A673 (cell line): ENCODE results near the gene ITGA6. TPM values are rescaled to one million over a fixed set of nuclear protein-coding genes. Genes with fewer than 3 reads are reported as not detected.

ENCODE experiments used
- BruUV-seq: library from RNA; stranded (reverse); fragments of 400-500 nt; replicated peaks from 2 replicates; lab custom pipeline; 2021; lab: Mats Ljungman, UMichigan
- CTCF ChIA-PET: fragments of 300-600 bp; sonication (Branson Sonifier 250); formaldehyde crosslinking; loops from one replicate; lab custom pipeline; 2022; ENCODE audit warnings: antibody characterized with exemption; lab: Charles Lee
- POLR2A ChIA-PET: fragments of 300-600 bp; sonication (Branson Sonifier 250); formaldehyde crosslinking; loops from one replicate; lab custom pipeline; 2022; ENCODE audit warnings: antibody characterized with exemption; ENCODE audit not compliant: low non-redundant PET; lab: Charles Lee
- DNase-seq: peaks from one replicate; pipeline ENCODE4 v3.0.0-alpha.2; 2015; ENCODE audit warnings: low spot score
- H3K27ac ChIP-seq: fragments of 200-600 bp; sonication (generic); 2 replicates; pipeline ENCODE4 v1.5.1; 2016; ENCODE audit warnings: mixed run types, low read depth, mild to moderate bottlenecking, mixed read lengths, antibody characterized with exemption, low read length; ENCODE audit not compliant: poor library complexity, severe bottlenecking
- H3K27me3 ChIP-seq: fragments of 200-600 bp; sonication (generic); replicated peaks from 2 replicates; pipeline ENCODE4 v1.6.1; 2017; ENCODE audit warnings: mixed run types, low read depth, mild to moderate bottlenecking, mixed read lengths, antibody characterized with exemption, low read length; ENCODE audit not compliant: insufficient read depth, poor library complexity
- H3K36me3 ChIP-seq: fragments of 200-600 bp; sonication (generic); 2 replicates; pipeline ENCODE4 v1.6.1; 2016; ENCODE audit warnings: mixed run types, mild to moderate bottlenecking, mixed read lengths, antibody characterized with exemption, low read length; ENCODE audit not compliant: insufficient read depth, poor library complexity, severe bottlenecking
- H3K4me1 ChIP-seq: fragments of 200-600 bp; sonication (generic); 2 replicates; pipeline ENCODE4 v1.6.1; 2017; ENCODE audit warnings: mixed run types, mild to moderate bottlenecking, mixed read lengths, antibody characterized with exemption, low read length; ENCODE audit not compliant: insufficient read depth, poor library complexity, severe bottlenecking
- H3K4me3 ChIP-seq: fragments of 200-600 bp; sonication (generic); 2 replicates; pipeline ENCODE4 v1.5.1; 2016; ENCODE audit warnings: low read depth, mixed run types, mild to moderate bottlenecking, mixed read lengths, low read length; ENCODE audit not compliant: poor library complexity, severe bottlenecking
- H3K9me3 ChIP-seq: fragments of 200-600 bp; sonication (generic); 2 replicates; pipeline ENCODE4 v1.6.1; 2016; ENCODE audit warnings: mixed run types, low read depth, mild to moderate bottlenecking, mixed read lengths, antibody characterized with exemption, low read length; ENCODE audit not compliant: poor library complexity, severe bottlenecking
- EZH2 ChIP-seq: fragments of 200-600 bp; sonication (generic); IDR thresholded peaks from 2 replicates; pipeline ENCODE4 v1.6.1; 2017; ENCODE audit warnings: borderline replicate concordance, low read depth, mild to moderate bottlenecking, mixed read lengths, antibody characterized with exemption, low read length; ENCODE audit not compliant: poor library complexity, severe bottlenecking
- intact Hi-C: fragments of 100-400 bp; cut with micrococcal nuclease; formaldehyde crosslinking; loops from one replicate; pipeline ENCODE4 v1.10.0; 2022; ENCODE audit not compliant: unreplicated experiment
- total RNA-seq: library from RNA; stranded (reverse); gene quantifications from 2 replicates; pipeline ENCODE4 v1.2.3, GENCODE V29; 2021
- TF ChIP-seq, protein P1 (sequence below): fragments of 300-800, 200-600 bp; sonication (generic); conservative IDR thresholded peaks from 2 replicates; pipeline ENCODE4 v1.5.1; 2017; ENCODE audit warnings: low read depth, mild to moderate bottlenecking, antibody characterized with exemption, low read length, moderate library complexity, mixed read lengths

The ITGA6 gene
- total RNA-seq, 1 experiment from 2014 or later, result 7.7 TPM

DNA sequence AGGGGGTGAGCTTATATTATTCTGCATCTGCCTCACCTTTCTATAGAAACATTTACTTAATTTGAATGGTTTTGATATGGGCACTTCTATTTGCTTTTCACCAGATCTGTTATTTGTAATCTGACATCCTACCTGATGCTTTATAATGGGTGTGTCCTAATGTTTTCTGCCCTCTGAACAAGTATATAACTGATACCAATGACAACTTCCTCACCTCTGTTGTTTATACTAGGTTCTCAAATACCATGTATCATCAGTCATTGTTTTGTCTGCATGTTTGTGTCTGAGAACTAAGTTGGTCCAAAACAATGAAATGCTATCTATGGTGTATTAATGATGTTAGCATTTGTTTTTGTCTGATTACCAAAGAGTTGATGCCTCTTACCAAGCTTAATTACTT is 45.8 kb downstream of the ITGA6 start:
- Histone ChIP-seq H3K27me3 (no peaks in the 10 kb centered on the region), H3K9me3 (no peaks in the 10 kb centered on the region), H3K36me3 (no peaks in the 10 kb centered on the region), H3K27ac (no peak overlapping the region), H3K4me1 (no peaks in the 10 kb centered on the region), H3K4me3 (no peak overlapping the region)
- CTCF ChIA-PET, result no interaction called here
- TF ChIP-seq, protein P1, sequence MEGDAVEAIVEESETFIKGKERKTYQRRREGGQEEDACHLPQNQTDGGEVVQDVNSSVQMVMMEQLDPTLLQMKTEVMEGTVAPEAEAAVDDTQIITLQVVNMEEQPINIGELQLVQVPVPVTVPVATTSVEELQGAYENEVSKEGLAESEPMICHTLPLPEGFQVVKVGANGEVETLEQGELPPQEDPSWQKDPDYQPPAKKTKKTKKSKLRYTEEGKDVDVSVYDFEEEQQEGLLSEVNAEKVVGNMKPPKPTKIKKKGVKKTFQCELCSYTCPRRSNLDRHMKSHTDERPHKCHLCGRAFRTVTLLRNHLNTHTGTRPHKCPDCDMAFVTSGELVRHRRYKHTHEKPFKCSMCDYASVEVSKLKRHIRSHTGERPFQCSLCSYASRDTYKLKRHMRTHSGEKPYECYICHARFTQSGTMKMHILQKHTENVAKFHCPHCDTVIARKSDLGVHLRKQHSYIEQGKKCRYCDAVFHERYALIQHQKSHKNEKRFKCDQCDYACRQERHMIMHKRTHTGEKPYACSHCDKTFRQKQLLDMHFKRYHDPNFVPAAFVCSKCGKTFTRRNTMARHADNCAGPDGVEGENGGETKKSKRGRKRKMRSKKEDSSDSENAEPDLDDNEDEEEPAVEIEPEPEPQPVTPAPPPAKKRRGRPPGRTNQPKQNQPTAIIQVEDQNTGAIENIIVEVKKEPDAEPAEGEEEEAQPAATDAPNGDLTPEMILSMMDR, result no peak
- no peak for TF ChIP-seq EZH2
- no TSS peak for BruUV-seq
- POLR2A ChIA-PET, result no interaction called here
- intact Hi-C loops, result no loop called here
- DNase-seq, result no peak

DNA sequence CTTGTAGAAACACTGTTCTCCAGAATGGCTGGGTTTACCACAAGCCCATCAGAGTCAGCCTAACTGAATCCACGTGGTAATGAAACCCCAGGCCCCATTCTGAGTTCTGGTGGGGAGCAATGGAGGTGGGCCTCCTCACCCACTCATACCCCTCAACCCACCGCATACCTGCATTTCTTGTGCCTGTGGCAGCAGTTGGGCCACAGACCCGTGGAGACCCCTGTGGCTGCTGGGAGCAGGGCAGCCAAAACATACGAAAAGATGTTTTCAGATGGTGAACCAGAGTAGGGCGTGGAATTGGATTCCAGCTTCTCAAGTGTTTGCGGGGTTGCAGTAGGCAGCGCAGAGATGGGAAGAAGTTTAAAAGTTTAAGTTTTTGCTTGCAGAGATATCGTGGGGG is 51.0 kb downstream of the ITGA6 start:
- Histone ChIP-seq H3K27ac (no peak overlapping the region), H3K4me3 (no peak overlapping the region), H3K36me3 (no peaks in the 10 kb centered on the region), H3K4me1 (no peaks in the 10 kb centered on the region), H3K27me3 (no peaks in the 10 kb centered on the region), H3K9me3 (no peaks in the 10 kb centered on the region)
- ChIA-PET CTCF (no interaction called here), POLR2A (no interaction called here)
- no TSS peak for BruUV-seq
- TF ChIP-seq EZH2, result no peak
- TF ChIP-seq, protein P1, result no peak
- intact Hi-C loops, result no loop called here
- DNase-seq, result no peak

DNA sequence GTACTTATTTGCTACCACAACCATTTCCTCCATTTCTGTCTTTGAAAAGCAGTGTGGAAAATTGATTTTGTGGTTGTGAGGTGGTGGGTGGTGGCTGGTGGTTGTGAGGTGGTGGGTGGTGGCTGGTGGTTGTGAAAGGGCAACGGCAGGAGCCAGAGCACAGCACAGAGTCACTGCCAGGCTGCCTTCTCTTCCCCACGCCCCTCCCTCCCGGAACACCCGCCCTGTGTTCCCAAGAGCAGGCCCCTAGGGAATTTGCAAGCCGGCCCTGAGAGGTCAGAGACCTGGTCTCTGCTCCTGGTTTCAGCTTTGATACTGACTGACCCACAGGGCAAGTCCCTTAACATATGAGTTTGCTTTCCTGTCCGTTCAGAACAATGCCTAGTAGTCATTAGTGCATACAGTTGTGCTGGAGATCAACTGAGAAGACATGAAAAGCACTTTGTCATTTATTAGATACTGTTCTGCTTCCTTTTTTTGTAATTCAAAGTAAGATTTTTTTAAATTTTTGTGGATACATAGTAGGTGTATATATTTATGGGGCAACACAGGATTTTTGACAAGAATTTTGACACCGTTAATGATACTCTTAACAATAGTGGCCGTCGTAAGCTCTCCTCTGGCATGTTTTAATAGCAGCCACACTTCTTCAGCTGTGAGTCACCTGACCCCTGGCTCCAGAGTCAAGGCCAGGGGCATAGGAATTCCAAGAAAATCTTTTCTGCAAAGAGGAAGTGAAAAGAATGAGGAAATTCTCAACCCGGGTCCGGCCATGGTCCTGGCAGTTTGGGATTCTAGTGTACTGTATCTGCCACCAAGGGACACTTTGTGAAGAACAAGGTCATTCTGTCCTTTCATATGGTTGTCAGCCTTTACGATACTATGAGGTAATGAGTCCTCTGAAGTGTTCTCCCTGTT is 53.2 kb downstream of the ITGA6 start:
- no peak overlapping the region for H3K27ac ChIP-seq
- no peak for DNase-seq
- POLR2A ChIA-PET, result no interaction called here

More for the DNA sequence above, 53.2 kb downstream of the ITGA6 start:
- Histone ChIP-seq H3K27me3 (no peaks in the 10 kb centered on the region), H3K9me3 (no peaks in the 10 kb centered on the region), H3K36me3 (no peaks in the 10 kb centered on the region), H3K4me3 (no peak overlapping the region), H3K4me1 (no peaks in the 10 kb centered on the region)
- CTCF ChIA-PET, result no interaction called here
- intact Hi-C loops, result no loop called here
- no TSS peak for BruUV-seq
- no peak for TF ChIP-seq EZH2
- TF ChIP-seq, protein P1, result no peak
